ENCODE results near the gene COX6B2. TPM values are rescaled to one million over a fixed set of nuclear protein-coding genes. Genes with fewer than 3 reads are reported as not detected.

The COX6B2 gene
- total and polyA plus RNA-seq, 4 donors: not detected

DNA sequence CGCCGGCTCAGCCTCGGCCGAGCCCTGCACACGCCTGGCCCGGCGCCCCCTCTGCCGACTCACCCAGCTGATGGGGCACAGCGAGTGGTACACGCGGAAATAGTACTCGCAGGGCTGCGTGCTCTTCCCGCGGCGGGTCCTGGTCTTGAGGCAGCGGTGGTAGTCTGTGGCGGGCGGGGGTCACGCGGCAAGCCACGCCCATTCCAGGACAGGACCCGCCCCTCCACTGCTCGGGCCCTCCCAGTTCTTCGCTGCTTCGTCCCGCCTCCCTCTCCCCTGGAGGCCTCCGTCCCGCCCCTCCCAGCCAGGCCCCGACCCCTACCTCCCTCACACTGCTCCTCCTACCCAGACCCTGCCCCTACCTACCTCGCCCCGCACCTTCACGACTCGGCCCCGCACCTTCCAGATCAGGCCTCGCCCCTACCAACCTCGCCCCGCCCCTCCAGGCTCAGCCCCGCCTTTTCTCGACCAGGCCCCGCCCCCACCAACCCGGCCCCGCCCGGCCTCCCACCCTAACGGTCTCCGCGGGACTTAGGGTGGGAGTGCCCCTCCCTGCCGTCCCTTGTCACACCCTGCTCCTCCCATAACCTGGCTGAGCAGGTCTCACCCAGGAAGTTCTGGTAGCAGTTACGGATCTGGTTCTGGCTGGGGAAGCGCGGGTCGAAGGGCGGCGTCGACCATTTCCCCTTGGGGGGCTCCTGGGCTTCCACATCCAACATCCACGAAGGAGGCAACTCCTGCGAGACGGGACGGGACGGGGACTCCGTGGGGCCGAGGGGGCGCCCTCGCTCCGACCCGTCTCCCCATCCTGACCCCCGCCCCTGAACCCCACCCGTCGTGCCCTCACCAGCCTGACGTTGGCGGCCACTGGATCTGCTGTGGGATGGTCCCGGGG, 469 bp downstream of the COX6B2 start:
- peak; percentile 76 for DNase-seq (ENCODE audit: low spot score)
- no peak overlapping the region for H3K9ac ChIP-seq (ENCODE audit: low read depth in 1 of 2, low read length in 2 of 2)
- H3K4me1 ChIP-seq (ENCODE audit: control insufficient read depth in 4 of 4, insufficient read depth in 4 of 4, low read length in 3 of 4): peaks cover 0 to 4% (median 1%) of the 10 kb centered on the region in 4 donors
- TF ChIP-seq HNF4A (conservative IDR thresholded peaks at IDR 0.05) (no peak), FOXA1 (IDR thresholded peaks at IDR 0.05) (no peak), NR2F2 (IDR thresholded peaks at IDR 0.05) (no peak), YY1 (IDR thresholded peaks at IDR 0.05) (no peak), RAD21 (IDR thresholded peaks at IDR 0.05) (no peak), EGR1 (IDR thresholded peaks at IDR 0.05; ENCODE audit: low read depth in 2 of 2) (no peak), FOXA2 (IDR thresholded peaks at IDR 0.05) (no peak), HNF4G (IDR thresholded peaks at IDR 0.05) (no peak), TAF1 (conservative IDR thresholded peaks at IDR 0.05) (no peak), SP1 (IDR thresholded peaks at IDR 0.05) (no peak), RXRA (IDR thresholded peaks at IDR 0.05) (no peak), CTCF (IDR thresholded peaks at IDR 0.05; ENCODE audit: low read depth, low read length, missing input control) (no peak), ZBTB33 (IDR thresholded peaks at IDR 0.05) (no peak), REST (IDR thresholded peaks at IDR 0.05) (no peak), GABPA (IDR thresholded peaks at IDR 0.05 in 1 of 2, conservative IDR thresholded peaks at IDR 0.05 in 1 of 2) (no peak), JUND (IDR thresholded peaks at IDR 0.05) (no peak)
- TF ChIP-seq, protein P1, sequence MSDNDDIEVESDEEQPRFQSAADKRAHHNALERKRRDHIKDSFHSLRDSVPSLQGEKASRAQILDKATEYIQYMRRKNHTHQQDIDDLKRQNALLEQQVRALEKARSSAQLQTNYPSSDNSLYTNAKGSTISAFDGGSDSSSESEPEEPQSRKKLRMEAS (IDR thresholded peaks at IDR 0.05): no peak
- TF ChIP-seq, protein P2, sequence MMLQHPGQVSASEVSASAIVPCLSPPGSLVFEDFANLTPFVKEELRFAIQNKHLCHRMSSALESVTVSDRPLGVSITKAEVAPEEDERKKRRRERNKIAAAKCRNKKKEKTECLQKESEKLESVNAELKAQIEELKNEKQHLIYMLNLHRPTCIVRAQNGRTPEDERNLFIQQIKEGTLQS (IDR thresholded peaks at IDR 0.05): no peak
- no peaks in the 10 kb centered on the region for H3K9me3 ChIP-seq (ENCODE audit: control insufficient read depth in 4 of 4, low read length in 3 of 4)
- H3K27me3 ChIP-seq (ENCODE audit: control insufficient read depth in 4 of 4, insufficient read depth in 4 of 4, low read length in 3 of 4): peaks cover 0 to 8% (median 6%) of the 10 kb centered on the region in 4 donors
- 3% methylated on average over 72 of the region's 72 CpGs for WGBS
- no peak overlapping the region for H3K27ac ChIP-seq (ENCODE audit: low read depth in 1 of 2, low read length in 2 of 2)
- no peaks in the 10 kb centered on the region for H3K36me3 ChIP-seq (ENCODE audit: control insufficient read depth in 4 of 4, insufficient read depth in 3 of 4, low read depth in 1 of 4, low read length in 3 of 4)
- peak overlapping the region in 1 of 3 donors; percentile 34 for H3K4me3 ChIP-seq (ENCODE audit: low read depth in 1 of 3, low read length in 3 of 3)
